Stimulated activated CD8-positive, alpha-beta memory T cell treated with anti-CD3 and anti-CD28 coated beads, Interleukin-7, amount 100 ng/mL, for 1 hour (primary cell): ENCODE data around the gene PCSK5.

Source experiments
- DNase-seq, 2 donors: peaks; one replicate each; pipeline ENCODE4 v3.0.0-alpha.2; 2020; ENCODE audit warnings: low read depth in 2 of 2

PCSK5 gene

GRCh38 chr9:75921391-75922127 lies 31.1 kb downstream of the PCSK5 start:
- no peak for DNase-seq

- no peak for DNase-seq
Measured at GRCh38 chr9:75926385-75926784, 35.9 kb downstream of the PCSK5 start.

- DNase-seq: no peak
Measured at GRCh38 chr9:75927356-75927755, 36.9 kb downstream of the PCSK5 start.

GRCh38 chr9:75930190-75930589 lies 39.7 kb downstream of the PCSK5 start:
- DNase-seq: no peak

- no peak for DNase-seq
Measured at GRCh38 chr9:75930730-75931321, 40.4 kb downstream of the PCSK5 start.

GRCh38 chr9:75933982-75934381 lies 43.5 kb downstream of the PCSK5 start:
- no peak for DNase-seq

GRCh38 chr9:75935591-75935990 lies 45.1 kb downstream of the PCSK5 start:
- DNase-seq: no peak

GRCh38 chr9:75937521-75938258 lies 47.2 kb downstream of the PCSK5 start:
- no peak for DNase-seq

- no peak for DNase-seq
Measured at GRCh38 chr9:75938946-75939345, 48.5 kb downstream of the PCSK5 start.

GRCh38 chr9:75939536-75940111 lies 49.2 kb downstream of the PCSK5 start:
- no peak for DNase-seq

- DNase-seq: no peak
Measured at GRCh38 chr9:75941066-75941465, 50.6 kb downstream of the PCSK5 start.

- no peak for DNase-seq
Measured at GRCh38 chr9:75941577-75942311, 51.3 kb downstream of the PCSK5 start.

- no peak for DNase-seq
Measured at GRCh38 chr9:75946766-75947165, 56.3 kb downstream of the PCSK5 start.

- DNase-seq: no peak
Measured at GRCh38 chr9:75947233-75947632, 56.8 kb downstream of the PCSK5 start.

GRCh38 chr9:75950998-75951397 lies 60.5 kb downstream of the PCSK5 start:
- no peak for DNase-seq

GRCh38 chr9:75953218-75953617 lies 62.7 kb downstream of the PCSK5 start:
- no peak for DNase-seq

GRCh38 chr9:75956161-75956560 lies 65.7 kb downstream of the PCSK5 start:
- no peak for DNase-seq

- no peak for DNase-seq
Measured at GRCh38 chr9:75957116-75957515, 66.6 kb downstream of the PCSK5 start.

- no peak for DNase-seq
Measured at GRCh38 chr9:75958226-75958625, 67.8 kb downstream of the PCSK5 start.

- DNase-seq: no peak
Measured at GRCh38 chr9:75960551-75960950, 70.1 kb downstream of the PCSK5 start.

- no peak for DNase-seq
Measured at GRCh38 chr9:75962013-75962661, 71.7 kb downstream of the PCSK5 start.
